Tracheal epithelial cell (primary cell): Measurements from ENCODE around the gene FGF10. TPM values are rescaled to one million over a fixed set of nuclear protein-coding genes. Genes with fewer than 3 reads are reported as not detected.

Experiments
- total RNA-seq: library from RNA; depleted of rRNA; stranded (reverse); fragments of >200 nt; gene quantifications from 2 replicates; pipeline ENCODE4 v1.2.1, GENCODE V29; 2014

Gene FGF10
- not detected in 2 replicates for total RNA-seq

GRCh38 chr5:44389090-44389822 is at the start of gene FGF10:
TSS of gene FGF10 (minus strand) at chr5:44389420. CDS start at chr5:44388682, 738 bp downstream.

